Activated naive CD8-positive, alpha-beta T cell treated with anti-CD3 and anti-CD28 coated beads, Interleukin-2, amount 50 U/mL, for 24 hours (primary cell): Measurements from ENCODE around the gene SND1.
A peak's percentile ranks its signal among the peaks of the same experiment; 100 is the strongest.

Source experiments
- ATAC-seq: fragments of 150-1000 bp; cut with Tn5 transposase; one replicate; pipeline ENCODE4 v1.10.0; 2021
- DNase-seq: peaks from one replicate; pipeline ENCODE4 v3.0.0; 2021
- H3K27ac Mint-ChIP-seq: one replicate; pipeline ENCODE4 v1.8.0; 2021; ENCODE audit warnings: mild to moderate bottlenecking, mixed read lengths
- H3K27me3 Mint-ChIP-seq: one replicate; pipeline ENCODE4 v1.8.0; 2021; ENCODE audit warnings: mixed read lengths
- H3K36me3 Mint-ChIP-seq: one replicate; pipeline ENCODE4 v1.8.0; 2021; ENCODE audit warnings: low read depth, mixed read lengths
- H3K4me1 Mint-ChIP-seq: one replicate; pipeline ENCODE4 v1.8.0; 2021; ENCODE audit warnings: mixed read lengths
- H3K4me3 Mint-ChIP-seq: one replicate; pipeline ENCODE4 v1.8.0; 2021; ENCODE audit warnings: mild to moderate bottlenecking, moderate library complexity, mixed read lengths
- H3K9me3 Mint-ChIP-seq: one replicate; pipeline ENCODE4 v1.8.0; 2021; ENCODE audit warnings: mixed read lengths

SND1 gene

GRCh38 chr7:127981965-127982364 is 330.0 kb downstream of the SND1 start:
- Mint-ChIP-seq H3K9me3 (peaks cover 23% of the 10 kb centered on the region), H3K36me3 (peaks cover 49% of the 10 kb centered on the region), H3K27me3 (no peaks in the 10 kb centered on the region), H3K4me1 (peaks cover 41% of the 10 kb centered on the region), H3K27ac (no peak overlapping the region), H3K4me3 (no peak overlapping the region)
- ATAC-seq (no peak), DNase-seq (no peak)

- peak; percentile 89 for ATAC-seq
- H3K4me3 Mint-ChIP-seq: no peak overlapping the region
- H3K27ac Mint-ChIP-seq: peak overlapping the region; percentile 40
- H3K27me3 Mint-ChIP-seq: no peaks in the 10 kb centered on the region
- peaks cover 41% of the 10 kb centered on the region for H3K4me1 Mint-ChIP-seq
- H3K9me3 Mint-ChIP-seq: peaks cover 7% of the 10 kb centered on the region
- peaks cover 38% of the 10 kb centered on the region for H3K36me3 Mint-ChIP-seq
- DNase-seq: no peak
These were observed 331.9 kb downstream of the SND1 start for GRCh38 chr7:127983804-127984332.

DNA sequence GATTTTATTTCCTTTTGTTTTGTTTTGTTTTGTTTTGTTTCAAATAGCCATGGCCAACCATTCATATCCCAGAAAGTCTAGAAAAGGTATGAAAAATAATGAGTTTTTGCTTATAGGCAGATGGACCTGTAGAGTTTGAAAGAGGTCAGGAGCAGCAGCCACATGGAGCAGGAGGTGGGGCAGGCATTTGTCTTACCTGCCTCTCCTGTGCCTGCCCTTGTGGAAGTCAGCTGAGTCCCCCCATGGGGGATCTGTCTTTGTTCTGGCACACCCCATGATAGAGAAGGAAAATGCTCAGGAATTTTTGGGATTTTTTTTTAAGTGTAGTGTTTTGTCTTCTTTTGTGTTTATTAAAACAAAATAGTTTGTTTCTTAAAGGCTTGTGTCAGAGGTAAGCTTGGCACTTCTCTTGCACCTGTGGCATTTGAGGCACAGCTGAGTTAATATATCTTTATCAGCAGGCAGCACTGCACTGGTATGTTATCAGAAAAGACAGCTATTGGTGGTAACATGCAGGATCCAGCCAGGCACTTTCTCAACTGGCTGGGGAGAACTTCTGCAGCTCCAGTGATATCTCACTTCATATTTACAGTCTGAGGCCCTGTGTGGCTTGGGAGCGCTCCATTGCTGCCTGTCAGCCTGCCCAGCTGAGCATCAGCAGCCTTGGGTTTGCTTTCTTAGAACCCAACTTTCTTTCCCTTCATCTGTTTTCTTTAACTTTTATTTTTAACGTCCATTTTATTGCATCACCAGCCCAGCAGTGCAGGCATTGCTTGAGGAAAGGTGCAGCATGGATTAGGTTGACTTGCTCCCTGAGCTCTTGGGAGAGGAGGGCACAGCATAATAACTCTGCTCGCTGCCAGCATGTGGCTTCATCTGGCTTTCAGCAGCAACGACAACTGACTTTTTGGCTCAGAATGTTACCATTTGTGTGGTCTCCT is 334.9 kb downstream of the SND1 start:
- Mint-ChIP-seq H3K4me1 (peaks cover 23% of the 10 kb centered on the region), H3K27me3 (no peaks in the 10 kb centered on the region), H3K36me3 (peaks cover 33% of the 10 kb centered on the region), H3K27ac (no peak overlapping the region), H3K9me3 (no peaks in the 10 kb centered on the region), H3K4me3 (no peak overlapping the region)
- DNase-seq (no peak), ATAC-seq (no peak)

DNA sequence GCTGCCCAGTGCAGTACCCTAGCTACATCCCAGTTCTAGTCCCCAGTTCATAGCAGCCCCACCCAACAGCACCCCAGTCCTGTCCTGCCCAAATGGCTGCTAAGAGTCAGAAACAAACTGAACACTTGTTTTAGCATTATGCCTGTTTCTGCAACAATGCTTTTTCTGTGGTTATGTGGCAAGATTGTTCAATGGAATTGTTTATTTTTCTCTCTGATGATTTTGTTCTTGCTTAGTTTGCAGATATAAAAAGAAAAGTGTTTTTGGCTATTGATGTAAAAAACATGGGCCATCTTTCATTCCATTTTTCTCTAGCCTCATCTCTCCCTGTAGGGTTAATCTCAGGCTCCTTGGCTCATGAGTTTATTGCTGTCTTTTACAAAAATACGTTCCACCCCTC is 336.8 kb downstream of the SND1 start:
- H3K27me3 Mint-ChIP-seq: no peaks in the 10 kb centered on the region
- H3K4me3 Mint-ChIP-seq: no peak overlapping the region
- ATAC-seq (no peak), DNase-seq (no peak)
- H3K27ac Mint-ChIP-seq: no peak overlapping the region
- H3K9me3 Mint-ChIP-seq: no peaks in the 10 kb centered on the region
- H3K36me3 Mint-ChIP-seq: peaks cover 37% of the 10 kb centered on the region
- peaks cover 8% of the 10 kb centered on the region for H3K4me1 Mint-ChIP-seq

DNA sequence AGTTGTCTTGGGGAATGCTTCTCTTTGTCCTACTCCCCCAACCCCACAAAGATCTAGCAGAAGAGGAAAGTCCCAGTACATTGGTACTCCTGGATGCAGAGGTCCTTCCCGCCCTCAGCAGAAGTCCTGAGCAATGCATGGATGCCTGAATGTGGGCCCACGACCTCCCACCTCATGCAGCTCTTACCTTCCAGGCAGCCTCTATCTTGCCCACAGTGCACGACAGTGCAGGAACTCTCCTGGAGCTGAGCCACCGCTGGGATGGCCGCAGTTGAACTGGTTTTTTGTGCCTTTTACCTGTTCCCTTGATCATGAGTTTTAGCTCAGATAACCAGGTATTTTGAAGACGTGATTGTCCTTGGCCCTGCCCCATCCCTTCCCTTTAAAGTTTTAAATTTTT is 341.3 kb downstream of the SND1 start:
- DNase-seq (no peak), ATAC-seq (no peak)
- H3K4me3 Mint-ChIP-seq: no peak overlapping the region
- H3K27ac Mint-ChIP-seq: no peak overlapping the region
- peaks cover 51% of the 10 kb centered on the region for H3K36me3 Mint-ChIP-seq
- H3K9me3 Mint-ChIP-seq: no peaks in the 10 kb centered on the region
- no peaks in the 10 kb centered on the region for H3K27me3 Mint-ChIP-seq
- no peaks in the 10 kb centered on the region for H3K4me1 Mint-ChIP-seq

- H3K4me1 Mint-ChIP-seq: no peaks in the 10 kb centered on the region
- no peaks in the 10 kb centered on the region for H3K9me3 Mint-ChIP-seq
- no peaks in the 10 kb centered on the region for H3K27me3 Mint-ChIP-seq
- H3K27ac Mint-ChIP-seq: no peak overlapping the region
- H3K4me3 Mint-ChIP-seq: no peak overlapping the region
- peaks cover 50% of the 10 kb centered on the region for H3K36me3 Mint-ChIP-seq
- ATAC-seq (no peak), DNase-seq (no peak)
These were observed 342.0 kb downstream of the SND1 start for GRCh38 chr7:127993987-127994386.

- Mint-ChIP-seq H3K36me3 (peaks cover 47% of the 10 kb centered on the region), H3K4me3 (no peak overlapping the region), H3K4me1 (no peaks in the 10 kb centered on the region), H3K27me3 (no peaks in the 10 kb centered on the region), H3K9me3 (no peaks in the 10 kb centered on the region), H3K27ac (no peak overlapping the region)
- DNase-seq: no peak
- no peak for ATAC-seq
These were observed 343.3 kb downstream of the SND1 start for GRCh38 chr7:127995156-127995880.

DNA sequence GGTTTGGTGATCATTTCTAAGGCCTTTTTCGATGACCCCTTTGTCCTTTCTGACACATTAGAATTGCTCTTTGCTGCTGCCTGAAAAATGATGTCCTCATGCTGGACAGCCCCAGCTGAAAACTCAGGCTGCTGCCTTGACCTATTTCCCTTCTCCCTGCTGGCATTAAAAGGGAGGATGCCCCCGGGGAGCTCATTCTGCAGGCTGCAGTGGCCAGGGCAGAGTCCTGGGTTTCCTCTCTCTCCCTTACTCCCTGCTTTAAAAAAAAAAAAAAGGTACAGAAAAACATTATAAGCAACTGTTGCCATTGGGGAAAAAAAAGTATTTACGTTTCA is 343.9 kb downstream of the SND1 start:
- Mint-ChIP-seq H3K9me3 (no peaks in the 10 kb centered on the region), H3K36me3 (peaks cover 49% of the 10 kb centered on the region), H3K4me1 (peaks cover under 1% of the 10 kb centered on the region), H3K27ac (no peak overlapping the region), H3K27me3 (no peaks in the 10 kb centered on the region), H3K4me3 (no peak overlapping the region)
- DNase-seq: no peak
- ATAC-seq: no peak

- no peaks in the 10 kb centered on the region for H3K9me3 Mint-ChIP-seq
- H3K4me1 Mint-ChIP-seq: peaks cover 2% of the 10 kb centered on the region
- no peaks in the 10 kb centered on the region for H3K27me3 Mint-ChIP-seq
- ATAC-seq (no peak), DNase-seq (no peak)
- no peak overlapping the region for H3K27ac Mint-ChIP-seq
- H3K36me3 Mint-ChIP-seq: peaks cover 50% of the 10 kb centered on the region
- no peak overlapping the region for H3K4me3 Mint-ChIP-seq
These were observed 344.5 kb downstream of the SND1 start for GRCh38 chr7:127996253-127997071.

DNA sequence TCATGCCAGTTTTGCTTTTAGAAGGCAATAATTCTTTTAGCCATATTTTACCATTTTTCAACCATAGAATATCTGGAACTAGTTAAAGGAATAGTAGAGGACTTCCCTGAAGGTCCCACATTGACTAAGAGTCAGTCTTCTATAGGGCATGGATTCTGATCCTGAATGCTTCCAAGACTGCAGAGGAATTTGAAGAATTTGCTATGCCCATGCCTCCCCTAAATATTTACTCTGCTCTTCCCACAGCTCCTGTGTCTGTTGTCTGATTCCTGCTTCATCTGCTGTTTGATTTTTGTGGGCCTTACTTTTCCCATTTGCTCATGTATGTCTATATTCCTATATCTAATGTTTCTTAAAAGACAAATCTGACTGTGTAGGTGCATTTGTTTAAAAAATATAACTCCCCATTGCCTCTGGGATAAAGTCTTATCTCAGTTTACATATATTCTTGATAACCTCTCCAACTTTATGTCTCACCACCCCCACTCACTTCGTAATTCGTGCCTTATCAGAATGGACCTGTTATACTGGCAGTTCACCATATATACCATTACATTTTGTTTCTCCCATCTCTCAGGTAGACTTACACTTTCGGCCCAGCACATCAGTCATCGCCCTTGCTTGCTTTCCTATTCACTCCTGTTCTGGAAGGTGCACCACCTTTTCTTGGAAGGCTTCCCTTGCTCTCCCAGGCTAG is 345.4 kb downstream of the SND1 start:
- ATAC-seq (no peak), DNase-seq (no peak)
- Mint-ChIP-seq H3K27ac (no peak overlapping the region), H3K4me3 (no peak overlapping the region), H3K9me3 (no peaks in the 10 kb centered on the region), H3K27me3 (no peaks in the 10 kb centered on the region), H3K4me1 (peaks cover 9% of the 10 kb centered on the region), H3K36me3 (peaks cover 45% of the 10 kb centered on the region)

GRCh38 chr7:127998671-127999070 is 346.7 kb downstream of the SND1 start:
- no peak overlapping the region for H3K4me3 Mint-ChIP-seq
- peaks cover 22% of the 10 kb centered on the region for H3K4me1 Mint-ChIP-seq
- H3K36me3 Mint-ChIP-seq: peaks cover 40% of the 10 kb centered on the region
- H3K27ac Mint-ChIP-seq: no peak overlapping the region
- DNase-seq (no peak), ATAC-seq (no peak)
- H3K27me3 Mint-ChIP-seq: no peaks in the 10 kb centered on the region
- no peaks in the 10 kb centered on the region for H3K9me3 Mint-ChIP-seq

- Mint-ChIP-seq H3K27ac (no peak overlapping the region), H3K4me3 (no peak overlapping the region), H3K4me1 (peaks cover 29% of the 10 kb centered on the region), H3K27me3 (no peaks in the 10 kb centered on the region), H3K9me3 (no peaks in the 10 kb centered on the region), H3K36me3 (peaks cover 34% of the 10 kb centered on the region)
- no peak for ATAC-seq
- DNase-seq: no peak
These were observed 348.1 kb downstream of the SND1 start for GRCh38 chr7:128000048-128000447.

DNA sequence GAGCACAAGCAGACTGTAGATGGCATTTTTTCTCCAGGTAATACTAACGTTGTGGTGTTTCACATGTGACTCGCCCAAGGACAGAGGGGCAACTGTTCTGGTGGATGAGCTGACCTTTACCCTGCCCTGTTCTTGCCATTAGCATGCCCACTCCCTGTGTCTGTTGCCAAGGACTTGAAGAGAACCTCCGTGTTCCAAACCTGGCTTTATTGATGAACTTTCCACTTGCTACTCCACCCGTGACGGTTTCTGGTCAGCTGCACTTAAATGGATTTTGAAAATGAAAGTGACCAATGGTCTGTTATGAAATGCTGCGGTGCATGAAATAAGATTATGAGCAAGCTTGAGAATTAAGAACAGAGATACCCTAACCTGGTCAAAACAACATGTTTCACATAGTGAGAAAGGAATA is 348.9 kb downstream of the SND1 start:
- no peak for ATAC-seq
- no peak overlapping the region for H3K4me3 Mint-ChIP-seq
- no peak for DNase-seq
- H3K4me1 Mint-ChIP-seq: peaks cover 33% of the 10 kb centered on the region
- H3K27ac Mint-ChIP-seq: no peak overlapping the region
- H3K36me3 Mint-ChIP-seq: peaks cover 34% of the 10 kb centered on the region
- H3K27me3 Mint-ChIP-seq: no peaks in the 10 kb centered on the region
- no peaks in the 10 kb centered on the region for H3K9me3 Mint-ChIP-seq

DNA sequence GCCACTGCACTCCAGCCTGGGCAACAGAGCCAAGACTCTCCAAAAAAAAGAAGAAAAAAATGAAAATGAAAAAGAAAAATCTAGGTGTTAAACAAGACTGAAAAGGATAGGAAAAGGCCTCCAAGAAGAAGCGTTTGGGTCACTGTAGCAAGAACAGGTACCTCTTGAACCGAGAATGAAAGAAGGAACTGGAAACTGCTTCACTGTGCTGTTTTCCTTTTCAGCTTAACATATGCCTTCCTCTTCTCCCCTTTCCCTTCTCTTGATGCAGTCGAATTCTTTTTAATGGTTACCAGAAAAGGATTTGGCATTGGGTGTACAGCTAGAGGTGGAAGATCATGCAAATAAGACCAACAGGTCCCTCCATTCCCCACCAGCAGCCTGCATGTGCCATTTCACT is 351.2 kb downstream of the SND1 start:
- DNase-seq (no peak), ATAC-seq (no peak)
- Mint-ChIP-seq H3K4me1 (peaks cover 36% of the 10 kb centered on the region), H3K27ac (no peak overlapping the region), H3K9me3 (no peaks in the 10 kb centered on the region), H3K27me3 (no peaks in the 10 kb centered on the region), H3K4me3 (no peak overlapping the region), H3K36me3 (peaks cover 32% of the 10 kb centered on the region)
